Neural cell (in vitro differentiated cells): Measurements from ENCODE around the gene DBX2. TPM values are rescaled to one million over a fixed set of nuclear protein-coding genes. Genes with fewer than 3 reads are reported as not detected.
"Not testable (repeated sequence)": the region's sequence is repeated elsewhere in the genome, so short reads cannot be mapped to it uniquely, and the experiment has no call there.

ENCODE experiments used
- H2AFZ ChIP-seq: fragments of 200-600, 300-800 bp; sonication (generic), shearing (Covaris generic); 2 replicates; pipeline ENCODE4 v1.6.0; 2014; ENCODE audit warnings: low read depth, mild to moderate bottlenecking, antibody characterized with exemption, low read length, moderate library complexity
- H3F3A ChIP-seq: fragments of 200-600 bp; shearing (Covaris generic); 2 replicates; pipeline ENCODE4 v1.6.1; 2016; ENCODE audit warnings: mild to moderate bottlenecking, moderate library complexity, mixed read lengths, antibody characterized with exemption, low read length; ENCODE audit not compliant: insufficient read depth, poor library complexity, severe bottlenecking
- H3K27ac ChIP-seq: fragments of 200-600, 300-800 bp; sonication (generic), shearing (Covaris generic); 2 replicates; pipeline ENCODE4 v1.5.1; 2014; ENCODE audit warnings: mild to moderate bottlenecking, low read length, moderate library complexity
- H3K27me3 ChIP-seq: fragments of 300-800, 200-600 bp; sonication (generic), shearing (Covaris generic); 2 replicates; pipeline ENCODE4 v1.6.0; 2014; ENCODE audit warnings: mild to moderate bottlenecking, low read depth, low read length, moderate library complexity; ENCODE audit not compliant: insufficient read depth
- H3K36me3 ChIP-seq: fragments of 300-800, 200-600 bp; sonication (generic), shearing (Covaris generic); 2 replicates; pipeline ENCODE4 v1.5.1; 2014; ENCODE audit warnings: mild to moderate bottlenecking, antibody characterized with exemption, low read length, moderate library complexity; ENCODE audit not compliant: insufficient read depth
- H3K4me2 ChIP-seq: fragments of 300-800, 200-600 bp; sonication (generic), shearing (Covaris generic); 2 replicates; pipeline ENCODE4 v1.6.0; 2014; ENCODE audit warnings: mild to moderate bottlenecking, low read length
- H3K4me3 ChIP-seq: fragments of 300-800, 200-600 bp; sonication (generic), shearing (Covaris generic); 2 replicates; pipeline ENCODE4 v1.5.1; 2014; ENCODE audit warnings: mild to moderate bottlenecking, low read length, moderate library complexity
- H3K79me2 ChIP-seq: fragments of 200-600 bp; shearing (Covaris generic); replicated peaks from 2 replicates; pipeline ENCODE4 v1.6.0; 2014; ENCODE audit warnings: mild to moderate bottlenecking, low read length, moderate library complexity; ENCODE audit not compliant: insufficient read depth
- H3K9ac ChIP-seq: fragments of 300-800, 200-600 bp; sonication (generic), shearing (Covaris generic); 2 replicates; pipeline ENCODE4 v1.6.1; 2016; ENCODE audit warnings: mild to moderate bottlenecking, low read length, mixed read lengths
- H3K9me2 ChIP-seq: fragments of 200-600 bp; shearing (Covaris generic); 2 replicates; pipeline ENCODE4 v1.6.1; 2016; ENCODE audit warnings: mild to moderate bottlenecking, low read length, mixed read lengths; ENCODE audit not compliant: insufficient read depth
- H3K9me3 ChIP-seq: fragments of 200-600, 300-800 bp; sonication (generic), shearing (Covaris generic); 2 replicates; pipeline ENCODE4 v1.6.1; 2016; ENCODE audit warnings: mild to moderate bottlenecking, mixed run types, low read length, moderate library complexity, mixed read lengths
- H4K20me1 ChIP-seq: fragments of 200-600 bp; shearing (Covaris generic); 2 replicates; pipeline ENCODE4 v1.6.1; 2016; ENCODE audit warnings: mild to moderate bottlenecking, mixed run types; ENCODE audit not compliant: insufficient read depth
- CTCF ChIP-seq: fragments of 450-650 bp; IDR thresholded peaks from 2 replicates; pipeline ENCODE4 v1.5.1; 2014; ENCODE audit warnings: antibody characterized with exemption, mild to moderate bottlenecking, moderate library complexity; ENCODE audit not compliant: poor library complexity, severe bottlenecking
- EP300 ChIP-seq: fragments of 450-650 bp; conservative IDR thresholded peaks from 2 replicates; pipeline ENCODE4 v1.6.1; 2014; ENCODE audit warnings: antibody characterized with exemption, mild to moderate bottlenecking, moderate library complexity; ENCODE audit not compliant: poor library complexity, severe bottlenecking
- EZH2 ChIP-seq: fragments of 200-600, 300-800 bp; shearing (Covaris generic), sonication (generic); IDR thresholded peaks from 2 replicates; pipeline ENCODE4 v1.6.1; 2014; ENCODE audit warnings: antibody characterized with exemption, low read length, borderline replicate concordance, mild to moderate bottlenecking; ENCODE audit not compliant: insufficient read depth, poor library complexity, severe bottlenecking
- MXI1 ChIP-seq: fragments of 450-650 bp; conservative IDR thresholded peaks from 2 replicates; pipeline ENCODE4 v1.6.1; 2014; ENCODE audit warnings: antibody characterized with exemption, mild to moderate bottlenecking; ENCODE audit not compliant: poor library complexity, severe bottlenecking
- POLR2AphosphoS5 ChIP-seq: IDR thresholded peaks from 2 replicates; pipeline ENCODE4 v1.6.1; 2012
- RAD21 ChIP-seq: fragments of 450-650 bp; conservative IDR thresholded peaks from 2 replicates; pipeline ENCODE4 v1.6.1; 2014; ENCODE audit warnings: antibody characterized with exemption, mild to moderate bottlenecking, moderate library complexity
- REST ChIP-seq: IDR thresholded peaks from 2 replicates; pipeline ENCODE4 v1.6.1; 2012; ENCODE audit warnings: borderline replicate concordance
- SMC3 ChIP-seq: fragments of 450-650 bp; conservative IDR thresholded peaks from 2 replicates; pipeline ENCODE4 v1.6.1; 2014; ENCODE audit warnings: antibody characterized with exemption, mild to moderate bottlenecking, moderate library complexity; ENCODE audit not compliant: poor library complexity
- TAF1 ChIP-seq: IDR thresholded peaks from 2 replicates; pipeline ENCODE4 v1.6.1; 2012; ENCODE audit warnings: low read depth
- polyA plus RNA-seq: library from polyadenylated mRNA; depleted of rRNA; stranded (reverse); fragments of >200 nt; gene quantifications from 2 replicates; pipeline ENCODE4 v1.2.3, GENCODE V29; 2014

DBX2 gene
- polyA plus RNA-seq, 1 donor from 2014 or later: 0.07 TPM

- no peaks in the 10 kb centered on the region for H3K9me2 ChIP-seq
- H3K27me3 ChIP-seq: no peaks in the 10 kb centered on the region
- H3K36me3 ChIP-seq: no peaks in the 10 kb centered on the region
- H3F3A ChIP-seq: peaks cover 4% of the 10 kb centered on the region
- no peak overlapping the region for H3K4me3 ChIP-seq
- no peak overlapping the region for H3K27ac ChIP-seq
- no peaks in the 10 kb centered on the region for H3K9me3 ChIP-seq
- no peaks in the 10 kb centered on the region for H3K79me2 ChIP-seq
- H3K4me2 ChIP-seq: no peak overlapping the region
- no peak overlapping the region for H2AFZ ChIP-seq
- no peaks in the 10 kb centered on the region for H4K20me1 ChIP-seq
- no peak overlapping the region for H3K9ac ChIP-seq
- peak; percentile 63 for TF ChIP-seq REST
- TF ChIP-seq EZH2: no peak
These were observed 42.2 kb upstream of the DBX2 start for GRCh38 chr12:45093051-45093450.

- Histone ChIP-seq H3K4me3 (no peak overlapping the region), H2AFZ (no peak overlapping the region), H3K36me3 (no peaks in the 10 kb centered on the region), H3F3A (peaks cover 4% of the 10 kb centered on the region), H3K4me2 (peak overlapping the region; percentile 9), H3K9me2 (no peaks in the 10 kb centered on the region), H4K20me1 (no peaks in the 10 kb centered on the region), H3K27ac (no peak overlapping the region), H3K9me3 (no peaks in the 10 kb centered on the region), H3K79me2 (no peaks in the 10 kb centered on the region), H3K9ac (no peak overlapping the region), H3K27me3 (no peaks in the 10 kb centered on the region)
- TF ChIP-seq EZH2 (no peak), TAF1 (no peak), EP300 (peak; percentile 44), POLR2AphosphoS5 (peak; percentile 30)
These were observed 38.6 kb upstream of the DBX2 start for GRCh38 chr12:45089411-45090075.

- TF ChIP-seq REST: no peak
- TF ChIP-seq EP300: no peak
- no peak for TF ChIP-seq CTCF
- TF ChIP-seq MXI1: no peak
- TF ChIP-seq TAF1: no peak
- no peak for TF ChIP-seq RAD21
- TF ChIP-seq SMC3: no peak
- TF ChIP-seq POLR2AphosphoS5: no peak
- TF ChIP-seq EZH2: no peak
- Histone ChIP-seq H3K27ac (no peak overlapping the region), H3K4me2 (no peak overlapping the region)
These were observed 37.7 kb upstream of the DBX2 start for GRCh38 chr12:45088608-45089007.

GRCh38 chr12:45084248-45084647 is 33.3 kb upstream of the DBX2 start:
- H3K9me3 ChIP-seq, H3F3A ChIP-seq, H3K79me2 ChIP-seq, H3K9me2 ChIP-seq, H3K27ac ChIP-seq, H3K27me3 ChIP-seq, H3K9ac ChIP-seq, H3K4me3 ChIP-seq, H3K36me3 ChIP-seq, H3K4me2 ChIP-seq, H4K20me1 ChIP-seq, H2AFZ ChIP-seq: not testable (repeated sequence)

More at GRCh38 chr12:45088608-45089007, 37.7 kb upstream of the DBX2 start:
- Histone ChIP-seq H2AFZ (no peak overlapping the region), H3K4me3 (no peak overlapping the region), H3K27me3 (no peaks in the 10 kb centered on the region), H4K20me1 (no peaks in the 10 kb centered on the region), H3K36me3 (no peaks in the 10 kb centered on the region), H3K9ac (no peak overlapping the region), H3K9me3 (no peaks in the 10 kb centered on the region), H3K79me2 (no peaks in the 10 kb centered on the region), H3K9me2 (no peaks in the 10 kb centered on the region), H3F3A (peaks cover 4% of the 10 kb centered on the region)
